ENCODE data around the gene ANKRD18B.
"Not testable (repeated sequence)": the region's sequence is repeated elsewhere in the genome, so short reads cannot be mapped to it uniquely, and the experiment has no call there.

Gene ANKRD18B

DNA sequence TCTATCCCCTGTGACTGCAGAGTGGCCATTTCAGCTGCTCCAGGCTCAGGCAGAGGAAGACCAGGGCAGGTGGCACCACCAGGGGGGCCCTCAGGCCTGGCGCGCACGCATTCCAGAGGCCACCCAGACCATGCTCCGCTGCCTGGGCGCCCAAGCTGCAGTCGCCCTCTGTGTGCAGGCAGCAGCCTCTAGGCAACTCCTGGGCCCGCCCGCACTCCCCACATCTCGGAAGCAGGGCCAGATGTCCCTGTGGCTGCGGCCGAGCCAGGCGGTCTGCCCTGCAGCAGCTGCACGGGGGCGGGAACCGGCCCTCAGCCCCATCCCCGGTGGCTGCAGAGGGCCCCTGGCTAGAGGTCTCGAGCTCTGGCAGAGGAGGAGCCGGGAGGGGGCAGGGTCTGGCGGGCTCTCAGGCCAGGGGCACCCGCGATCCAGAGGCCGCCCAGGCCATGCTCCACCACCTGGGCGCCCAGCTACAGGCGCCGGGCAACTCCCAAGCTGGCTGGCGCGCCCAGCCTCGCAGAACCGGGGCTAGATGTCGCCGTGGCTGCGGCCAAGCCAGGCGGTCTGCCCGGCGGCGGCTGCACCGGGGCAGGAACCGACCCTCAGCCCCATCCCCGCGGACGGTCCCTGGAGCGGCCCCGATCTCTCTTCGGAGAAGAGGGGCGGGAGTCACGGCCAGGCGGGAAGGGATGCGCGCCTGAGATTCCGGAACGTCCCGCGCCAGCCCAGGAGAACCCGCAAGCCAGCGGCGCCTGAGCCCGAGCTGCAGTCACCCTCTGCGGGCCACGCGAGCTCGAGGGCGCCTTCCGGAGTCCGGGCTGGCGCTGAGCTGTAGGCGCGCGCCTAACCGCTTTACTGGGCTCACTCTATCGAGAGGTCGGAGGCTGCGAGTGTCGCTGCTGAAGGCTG, at the start of gene ANKRD18B:
ANKRD18B (plus strand) TSS at position 855 of the 909 bp plus-strand sequence. CDS start 239 bp downstream, outside the sequence.
- peak; percentile 81 for DNase-seq

DNA sequence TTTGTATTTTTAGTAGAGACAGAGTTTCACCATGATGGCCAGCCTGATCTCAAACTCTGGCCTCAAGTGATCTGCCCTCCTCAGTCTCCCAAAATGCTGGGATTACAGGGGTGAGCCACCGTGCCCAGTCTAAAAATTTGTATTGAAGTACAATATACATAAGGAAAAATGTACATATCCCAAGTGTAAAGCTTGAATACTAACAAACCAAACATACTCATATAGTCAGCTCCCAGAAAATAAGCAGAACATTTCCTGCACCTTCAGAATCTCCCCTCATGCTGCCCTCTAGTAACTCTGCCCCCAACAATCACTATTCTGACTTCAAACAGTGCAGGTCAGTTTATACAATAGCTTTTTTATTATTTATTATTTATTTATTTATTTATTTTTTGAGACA, 48.7 kb upstream of the ANKRD18B start:
- DNase-seq, result no peak

DNA sequence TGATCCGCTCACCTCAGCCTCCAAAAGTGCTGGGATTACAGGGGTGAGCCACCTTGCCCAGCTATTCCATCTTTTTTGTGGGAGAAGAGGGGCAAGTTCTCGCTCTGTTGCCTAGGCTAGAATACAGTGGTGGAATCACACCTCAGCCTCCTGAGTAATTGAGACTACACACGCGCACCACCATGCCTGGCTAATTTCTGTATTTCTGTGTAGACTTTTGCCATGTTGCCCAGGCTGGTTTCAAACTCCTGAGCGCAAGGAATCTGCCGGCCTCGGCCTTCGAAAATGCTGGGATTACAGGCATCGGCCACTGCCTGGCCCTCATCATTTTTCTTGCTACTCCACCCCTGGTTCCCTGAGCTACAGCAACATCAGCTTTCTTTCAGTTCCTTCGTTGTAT, 47.5 kb upstream of the ANKRD18B start:
- DNase-seq, result no peak

DNA sequence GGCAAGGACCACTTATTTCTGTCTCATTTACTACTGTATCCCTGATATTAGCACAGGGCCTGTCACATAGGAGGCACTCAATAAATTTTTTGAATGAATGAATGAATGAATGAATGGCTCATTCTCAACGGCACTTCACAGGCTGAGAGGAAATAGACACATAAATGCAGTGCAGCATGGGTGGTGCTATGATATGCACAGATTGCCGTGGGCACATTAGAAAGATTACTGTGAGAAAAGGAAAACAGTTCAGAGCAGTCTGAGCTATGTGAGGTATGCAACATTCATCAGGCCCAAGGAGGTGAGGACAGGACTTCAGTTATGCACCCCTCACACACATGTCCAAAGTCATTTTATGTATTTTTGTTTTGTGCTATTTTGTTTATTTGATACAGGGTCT, 43.9 kb upstream of the ANKRD18B start:
- no peak for DNase-seq

DNA sequence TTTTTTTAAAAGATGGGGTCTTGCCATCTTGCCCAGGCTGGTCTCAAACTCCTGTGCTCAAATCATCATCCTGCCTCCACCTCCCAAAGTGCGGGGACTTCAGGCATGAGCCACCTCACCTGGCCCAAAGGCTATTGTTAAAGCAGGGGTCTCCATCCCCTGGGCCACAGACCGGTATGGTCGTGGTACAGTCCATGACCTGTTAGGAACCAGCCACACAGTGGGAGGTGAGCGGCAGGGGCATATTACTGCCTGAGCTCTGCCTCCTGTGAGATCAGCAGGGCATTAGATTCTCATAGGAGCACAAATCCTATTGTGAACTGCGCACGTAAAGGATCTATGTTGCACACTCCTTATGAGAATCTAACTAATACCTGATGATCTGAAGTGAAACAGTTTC, 43.1 kb upstream of the ANKRD18B start:
- DNase-seq, result no peak

DNA sequence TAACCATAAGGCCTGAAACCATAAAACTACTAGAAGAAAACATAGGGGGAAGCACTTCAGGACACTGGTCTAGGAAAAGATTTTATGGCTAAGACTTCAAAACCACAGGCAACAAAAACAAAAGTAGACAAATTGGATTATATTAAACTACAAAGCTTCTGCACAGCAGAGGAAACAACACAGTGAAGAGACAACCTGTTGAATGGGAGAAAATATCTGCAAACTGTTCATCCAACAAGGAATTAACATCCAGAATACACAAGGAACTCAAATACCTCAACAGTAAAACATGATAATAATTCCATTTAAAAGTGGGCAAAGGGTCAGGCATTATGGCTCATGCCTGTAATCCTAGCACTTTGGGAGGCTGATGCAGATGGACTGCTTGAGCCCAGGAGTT, 38.7 kb upstream of the ANKRD18B start:
- DNase-seq, result not testable (repeated sequence)

DNA sequence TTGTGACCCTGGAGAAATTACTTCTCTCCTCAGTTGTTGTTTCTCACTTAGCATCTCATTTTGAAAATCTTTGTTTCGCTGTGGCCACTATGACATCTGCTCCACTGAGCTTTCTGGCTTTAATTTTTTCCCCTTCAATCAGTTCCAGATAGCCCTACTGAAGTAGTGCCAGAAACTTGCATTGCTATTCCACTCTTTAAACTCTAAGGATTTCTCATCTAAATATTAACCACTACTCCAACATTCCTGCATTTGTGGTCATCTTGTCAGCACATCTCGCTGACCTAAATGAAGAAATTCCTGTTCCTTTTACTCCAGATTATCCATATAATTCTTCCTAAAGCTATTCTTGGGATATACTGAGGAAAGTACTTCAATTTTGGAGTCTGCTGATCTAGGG, 35.0 kb upstream of the ANKRD18B start:
- DNase-seq, result no peak

DNA sequence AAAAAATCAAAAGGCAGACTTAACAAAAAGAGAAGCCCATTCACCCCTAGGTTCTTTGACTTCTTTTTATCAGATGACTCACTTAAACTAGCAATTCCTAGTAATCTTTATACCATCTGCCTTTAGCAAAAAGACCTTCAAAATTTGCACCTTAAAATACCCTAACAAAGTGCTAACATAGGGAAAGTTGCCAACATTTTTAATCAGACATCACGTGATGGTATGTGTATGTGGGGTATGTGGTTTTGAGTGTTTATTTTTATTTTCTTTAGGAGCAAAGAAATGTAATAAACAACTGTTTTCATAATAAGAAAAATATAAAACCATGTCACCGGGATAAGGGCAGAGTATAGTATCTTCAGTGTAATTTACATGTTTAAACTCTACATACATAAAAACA, 30.2 kb upstream of the ANKRD18B start:
- peak; percentile 45 for DNase-seq

DNA sequence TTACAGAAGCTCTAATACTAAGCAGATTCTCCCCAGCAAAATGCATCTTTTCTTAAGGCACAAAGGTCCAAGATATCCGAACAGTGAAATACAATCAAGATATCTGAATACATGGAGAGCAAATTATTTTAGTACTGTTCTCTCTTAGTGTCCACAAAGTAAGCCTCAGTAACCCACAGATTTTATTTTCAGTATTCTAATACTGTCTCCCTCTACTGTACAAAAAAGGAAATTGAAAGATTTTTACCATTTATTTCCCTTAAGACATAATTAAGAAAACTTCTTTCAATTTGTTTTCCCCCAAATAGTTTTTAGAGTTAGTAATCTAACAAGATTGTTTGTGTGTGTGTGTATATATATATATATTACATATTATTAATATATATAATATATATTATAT, 25.7 kb upstream of the ANKRD18B start:
- peak; percentile 64 for DNase-seq

DNA sequence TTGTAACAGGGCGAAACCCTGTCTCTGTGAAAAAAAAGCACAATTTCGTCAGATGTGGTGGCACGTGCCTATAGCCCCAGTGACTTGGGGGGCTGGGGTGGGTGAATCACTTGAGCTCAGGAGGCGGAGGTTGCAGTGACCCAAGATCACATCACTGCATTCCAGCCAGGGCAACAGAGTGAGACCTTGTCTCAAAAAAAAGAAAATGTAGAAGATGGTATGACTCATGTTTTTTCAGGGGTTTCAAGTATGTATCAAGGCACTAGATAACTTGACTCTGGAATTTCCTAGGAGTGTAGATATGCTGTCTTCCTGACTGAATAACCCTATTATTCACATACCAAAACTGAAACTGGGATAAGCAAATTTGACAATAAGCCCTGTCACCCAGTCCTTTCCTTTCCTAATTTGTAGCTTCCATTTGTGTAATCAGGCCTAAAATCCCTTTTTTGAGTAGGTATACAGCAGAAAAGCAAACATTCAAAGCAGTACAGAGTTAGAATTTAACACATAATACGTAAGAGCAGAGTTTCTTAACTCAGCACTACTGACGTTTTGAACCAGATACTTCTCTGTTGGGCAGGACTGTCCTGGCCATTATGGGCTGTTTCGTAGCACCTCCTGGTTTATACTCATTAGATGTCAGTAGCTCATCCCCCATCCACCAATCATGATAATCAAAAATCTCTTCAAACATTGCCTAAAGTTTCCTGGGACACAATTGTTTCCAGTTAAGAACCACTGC, 17.3 kb upstream of the ANKRD18B start:
- no peak for DNase-seq

DNA sequence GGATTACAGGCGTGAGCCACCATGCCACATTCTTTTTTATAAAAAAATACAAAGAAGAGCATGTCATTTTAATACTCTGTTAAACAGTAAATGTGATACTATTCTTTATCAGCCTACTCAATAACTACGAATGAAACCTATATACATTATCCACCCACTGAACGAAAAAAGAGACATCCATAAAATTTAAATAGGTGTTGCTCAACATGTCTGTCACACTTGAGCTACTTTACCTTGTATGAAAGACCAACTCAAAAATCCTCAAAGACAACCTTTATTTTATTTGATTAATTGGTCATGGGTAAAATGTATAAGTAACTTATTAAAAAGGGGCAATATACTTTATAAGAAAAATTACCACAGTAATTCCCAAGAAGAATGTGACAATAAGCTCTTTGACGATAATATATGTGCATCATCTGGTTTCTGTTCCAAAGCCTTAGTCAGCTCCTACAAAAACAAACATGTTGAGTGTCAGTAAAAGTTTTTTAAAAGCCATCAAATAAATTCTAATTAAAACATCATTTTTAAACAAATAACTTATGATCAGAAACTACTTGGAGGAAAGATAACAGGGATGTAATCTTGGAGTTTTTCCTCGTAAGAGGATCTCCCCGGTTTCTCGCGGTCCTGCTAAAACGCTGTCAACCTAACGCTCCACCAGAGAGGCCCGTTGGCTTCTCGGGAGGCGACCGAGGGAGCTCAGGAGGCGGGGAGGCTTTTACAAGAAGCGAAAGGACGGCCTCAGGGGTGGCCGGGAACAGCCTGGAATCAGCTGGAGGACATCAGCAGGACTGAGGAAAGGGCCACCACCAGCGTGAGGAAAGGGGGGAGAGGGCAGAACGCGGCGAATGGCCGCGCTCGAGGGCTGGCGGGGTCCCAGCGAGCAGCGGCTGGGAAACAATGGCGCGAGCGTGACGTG, 13.5 kb upstream of the ANKRD18B start:
- peak; percentile 82 for DNase-seq

DNA sequence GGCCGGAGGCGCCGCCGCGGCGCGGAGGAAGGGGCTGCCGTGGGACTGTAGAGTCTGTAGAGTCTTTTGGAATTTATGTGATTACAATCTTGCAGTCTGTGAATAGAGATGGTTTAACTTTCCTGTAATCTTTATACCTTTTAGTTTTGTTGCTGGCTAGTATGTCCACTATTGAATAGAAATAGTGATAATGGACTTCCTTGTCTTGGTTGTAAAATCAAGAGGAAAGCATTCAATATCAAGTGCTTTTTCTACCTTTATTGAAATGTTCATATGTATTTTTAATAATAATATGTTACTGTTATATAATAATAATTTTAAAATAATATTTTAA, 12.9 kb upstream of the ANKRD18B start:
- not testable (repeated sequence) for DNase-seq

DNA sequence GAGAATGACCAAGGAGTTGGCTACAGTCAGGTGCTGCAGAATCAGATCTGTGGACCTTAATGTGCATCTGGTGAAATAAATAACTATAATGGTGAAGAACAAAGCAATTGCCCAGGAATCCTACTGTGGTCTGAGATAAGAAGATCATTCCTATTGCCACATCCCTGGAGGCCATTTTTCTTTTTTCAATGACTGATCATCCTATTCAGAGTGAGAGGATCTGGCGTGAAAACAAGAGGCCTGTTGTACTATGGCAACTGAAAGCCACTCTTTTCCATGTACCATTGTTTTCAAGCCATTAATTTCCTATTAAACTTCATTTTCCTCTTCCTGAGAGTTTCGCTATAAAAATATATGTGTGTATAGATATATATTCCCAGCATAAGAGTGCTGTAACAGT, 11.5 kb upstream of the ANKRD18B start:
- not testable (repeated sequence) for DNase-seq

DNA sequence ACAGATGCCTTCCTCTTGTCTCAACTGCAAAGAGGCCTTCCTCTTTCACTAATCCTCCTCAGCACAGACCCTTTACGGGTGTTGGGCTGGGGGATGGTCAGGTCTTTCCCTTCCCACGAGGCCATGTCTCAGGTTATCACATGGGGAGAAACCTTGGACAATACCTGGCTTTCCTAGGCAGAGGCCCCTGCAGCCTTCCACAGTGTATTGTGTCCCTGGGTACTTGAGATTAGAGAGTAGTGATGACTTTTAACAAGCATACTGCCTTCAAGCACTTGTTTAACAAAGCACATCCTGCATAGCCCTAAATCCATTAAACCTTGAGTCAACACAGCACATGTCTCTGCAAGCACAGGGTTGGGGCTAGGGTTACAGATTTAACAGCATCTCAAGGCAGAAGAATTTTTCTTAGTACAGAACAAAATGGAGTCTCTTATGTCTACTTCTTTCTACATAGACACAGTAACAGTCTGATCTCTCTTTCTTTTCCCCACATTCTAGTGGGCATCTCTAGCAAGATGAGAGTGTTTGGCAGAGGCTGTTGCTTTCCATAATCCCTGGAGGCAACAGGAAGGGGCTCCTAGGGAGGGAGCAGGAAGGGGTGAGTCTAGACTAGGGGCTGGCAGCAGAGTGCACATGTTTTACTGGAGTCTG, 8.6 kb upstream of the ANKRD18B start:
- not testable (repeated sequence) for DNase-seq

DNA sequence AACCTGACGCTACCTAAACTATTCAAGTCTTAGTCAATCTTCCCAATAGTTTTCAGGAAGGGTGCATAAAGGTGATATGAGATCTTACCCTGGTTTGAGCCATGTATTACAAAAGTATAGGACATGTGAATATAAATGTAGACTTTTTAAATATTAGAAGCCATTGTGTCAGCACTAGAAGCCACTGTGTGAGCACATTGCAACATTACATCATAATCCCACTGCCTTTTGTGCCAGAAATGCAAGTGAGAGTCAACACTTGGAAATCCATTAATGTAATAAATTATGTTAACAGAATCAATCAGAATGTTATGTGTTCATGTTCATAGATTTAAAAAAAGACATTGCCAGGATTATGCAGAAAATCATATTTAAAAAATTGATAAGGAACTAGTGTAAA, 7.7 kb upstream of the ANKRD18B start:
- peak; percentile 5 for DNase-seq

DNA sequence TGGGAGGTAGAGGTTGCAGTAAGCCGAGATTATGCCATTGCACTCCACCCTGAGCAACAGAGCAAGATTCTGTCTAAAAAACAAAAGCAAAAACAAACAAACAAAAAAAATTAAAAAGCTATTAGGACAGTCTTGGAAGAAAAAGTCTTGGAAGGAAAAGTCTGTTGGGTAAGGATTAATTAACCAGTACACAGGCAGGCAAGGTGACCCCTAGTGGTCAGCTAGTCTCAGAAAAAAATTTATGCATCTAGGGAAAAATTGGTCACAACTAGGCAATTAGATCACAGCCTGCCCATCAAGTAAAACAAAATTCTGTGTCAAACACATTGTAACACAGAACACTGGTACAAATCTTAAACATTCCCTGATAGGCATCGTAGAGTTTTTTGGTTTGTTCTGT, 6.7 kb upstream of the ANKRD18B start:
- peak; percentile 73 for DNase-seq

DNA sequence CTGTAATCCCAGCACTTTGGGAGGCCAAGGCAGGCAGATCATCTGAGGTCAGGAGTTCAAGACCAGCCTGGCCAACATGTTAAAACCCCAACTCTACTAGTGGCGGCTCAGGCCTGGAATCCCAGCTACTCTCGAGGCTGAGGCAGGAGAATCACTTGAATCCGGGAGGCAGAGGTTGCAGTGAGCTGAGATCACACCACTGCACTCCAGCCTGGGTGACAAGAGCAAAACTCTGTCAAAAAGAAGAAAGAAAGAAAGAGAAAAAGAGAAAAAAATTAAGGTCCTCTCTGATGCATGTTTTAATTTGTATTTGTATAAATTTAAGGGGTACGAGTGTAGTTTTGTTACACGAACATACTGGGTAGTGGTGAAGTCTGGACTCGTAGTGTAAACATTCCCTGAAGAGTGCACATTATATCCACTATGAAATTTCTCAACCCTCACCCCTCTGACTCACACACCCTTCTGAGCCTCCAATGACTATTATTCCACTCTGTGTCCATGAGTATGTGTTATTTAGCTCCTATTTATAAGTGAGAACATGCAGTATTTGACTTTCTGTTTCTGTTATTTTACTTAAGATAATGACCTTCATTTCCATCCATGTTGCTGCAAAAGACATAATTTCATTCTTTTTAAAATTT, 6.0 kb upstream of the ANKRD18B start:
- not testable (repeated sequence) for DNase-seq

DNA sequence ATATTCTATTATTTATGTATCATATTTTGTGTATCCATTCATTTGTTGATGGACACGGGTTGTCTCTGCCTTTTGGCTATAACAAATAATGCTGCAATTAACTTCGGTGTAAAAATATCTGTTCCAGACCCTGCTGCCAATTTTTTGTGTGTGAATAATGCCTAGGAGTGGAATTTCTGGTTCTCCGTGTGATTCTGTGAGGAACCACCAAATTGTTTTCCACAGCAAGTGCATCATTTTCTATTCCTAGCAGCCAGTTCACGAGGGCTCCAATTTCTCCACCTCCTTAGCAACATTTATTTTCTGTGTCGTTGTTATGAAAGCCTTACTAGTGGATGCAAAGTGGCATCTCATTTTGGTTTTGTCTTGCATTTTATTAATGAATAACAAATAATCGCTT, 2.2 kb upstream of the ANKRD18B start:
- DNase-seq, result not testable (repeated sequence)

DNA sequence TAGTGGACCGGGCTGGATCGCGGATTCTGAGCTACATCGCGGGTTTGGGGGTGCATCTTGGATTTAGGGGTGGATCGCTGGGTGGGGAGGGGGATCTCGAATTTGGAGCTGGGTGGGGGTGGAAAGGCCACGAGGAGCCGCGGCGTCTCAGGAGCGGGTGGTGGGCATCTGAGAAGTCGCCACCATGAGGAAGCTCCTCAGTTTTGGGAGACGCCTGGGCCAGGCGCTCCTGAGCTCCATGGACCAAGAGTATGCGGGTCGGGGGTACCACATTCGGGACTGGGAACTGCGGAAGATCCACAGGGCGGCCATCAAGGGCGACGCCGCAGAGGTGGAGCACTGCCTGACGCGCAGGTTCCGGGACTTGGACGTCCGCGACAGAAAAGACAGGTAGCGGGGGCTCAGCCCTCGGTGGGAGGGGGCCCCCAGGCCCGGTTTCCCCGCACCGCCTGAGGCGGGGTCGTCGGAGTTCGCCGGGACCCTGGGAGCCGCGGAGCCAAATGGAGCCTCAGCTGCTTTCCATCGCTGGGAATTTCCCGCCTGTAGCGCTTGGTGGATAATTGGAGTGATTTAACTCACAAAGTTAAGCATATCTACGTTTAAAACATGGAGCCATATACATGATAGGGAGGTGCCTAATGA, 376 bp downstream of the ANKRD18B start:
- peak; percentile 63 for DNase-seq

DNA sequence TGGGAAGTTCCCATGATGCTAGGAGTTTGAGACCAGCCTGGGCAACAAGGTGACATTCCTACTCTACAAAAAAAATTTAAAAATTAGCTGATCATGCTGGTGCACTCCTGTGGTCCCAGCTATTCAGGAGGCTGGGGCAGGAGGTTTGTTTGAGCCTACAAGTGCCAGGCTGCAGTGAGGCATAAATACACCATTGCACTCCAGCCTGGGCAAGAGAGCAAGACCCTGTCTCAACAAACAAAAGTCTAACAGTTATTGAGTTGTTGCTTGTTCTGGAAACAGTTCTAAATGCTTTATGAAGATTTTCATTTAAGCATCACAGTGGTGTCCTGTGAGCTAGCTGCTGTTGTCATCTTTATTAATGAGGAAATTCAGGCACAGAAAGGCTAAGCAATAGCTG, 4.0 kb downstream of the ANKRD18B start:
- DNase-seq, result not testable (repeated sequence)

DNA sequence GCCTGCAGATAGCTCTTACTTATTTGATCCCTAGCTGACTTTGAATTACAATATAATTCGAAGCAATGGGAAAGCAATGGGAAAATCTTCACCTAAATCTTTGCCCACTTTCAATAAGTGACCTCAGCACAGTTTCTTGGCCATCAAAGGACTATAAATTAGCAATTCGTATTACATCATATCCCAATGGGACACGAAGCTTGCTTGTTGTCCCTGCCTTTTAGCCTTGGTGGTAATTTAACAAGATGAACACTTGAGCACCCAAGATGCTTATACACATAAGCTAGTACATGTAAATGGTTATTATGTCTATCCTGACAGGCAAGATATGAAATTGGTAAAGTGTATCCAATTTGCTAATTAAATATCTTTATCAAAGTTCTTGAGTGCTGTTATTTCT, 9.9 kb downstream of the ANKRD18B start:
- DNase-seq, result not testable (repeated sequence)
